ENCODE results near the gene CHCHD6.

CHCHD6 gene

GRCh38 chr3:127003175-127003555 is 299.1 kb downstream of the CHCHD6 start:
- no peak for TF ChIP-seq EZH2 (IDR thresholded peaks at IDR 0.05)
- no peak for TF ChIP-seq POLR2AphosphoS5 (IDR thresholded peaks at IDR 0.05; ENCODE audit: borderline replicate concordance, low read depth, low read length)
- TF ChIP-seq FOXP2 (optimal IDR thresholded peaks at IDR 0.05; ENCODE audit: control extremely low read depth, extremely low read length, insufficient read depth), result no peak
- no peak overlapping the region for H3K9ac ChIP-seq (ENCODE audit: insufficient read length)
- DNase-seq (ENCODE audit: low read depth, low spot score), result no peak
- no peak overlapping the region for H3K27ac ChIP-seq
- H3K9me3 ChIP-seq (ENCODE audit: low read depth, low read length), result no peaks in the 10 kb centered on the region
- H3K4me3 ChIP-seq, result no peak overlapping the region
- peaks cover 6% of the 10 kb centered on the region; the same call in 1 of the 2 replicates for H3K36me3 ChIP-seq (ENCODE audit: insufficient read depth, low read length)

- TF ChIP-seq FOXP2 (optimal IDR thresholded peaks at IDR 0.05; ENCODE audit: control extremely low read depth, extremely low read length, insufficient read depth) (no peak), EZH2 (IDR thresholded peaks at IDR 0.05) (no peak), POLR2AphosphoS5 (IDR thresholded peaks at IDR 0.05; ENCODE audit: borderline replicate concordance, low read depth, low read length) (no peak)
- Histone ChIP-seq H3K9ac (ENCODE audit: insufficient read length) (no peak overlapping the region), H3K27ac (no peak overlapping the region), H3K36me3 (ENCODE audit: insufficient read depth, low read length) (peaks cover 6% of the 10 kb centered on the region; the same call in 1 of the 2 replicates), H3K4me3 (no peak overlapping the region), H3K9me3 (ENCODE audit: low read depth, low read length) (no peaks in the 10 kb centered on the region)
- no peak for DNase-seq (ENCODE audit: low read depth, low spot score)
These were observed 299.7 kb downstream of the CHCHD6 start for GRCh38 chr3:127003601-127004280.

- no peak for TF ChIP-seq FOXP2 (optimal IDR thresholded peaks at IDR 0.05; ENCODE audit: control extremely low read depth, extremely low read length, insufficient read depth)
- Histone ChIP-seq H3K9me3 (ENCODE audit: low read depth, low read length) (no peaks in the 10 kb centered on the region), H3K9ac (ENCODE audit: insufficient read length) (no peak overlapping the region), H3K27ac (no peak overlapping the region), H3K36me3 (ENCODE audit: insufficient read depth, low read length) (peaks cover 6% of the 10 kb centered on the region; the same call in 1 of the 2 replicates), H3K4me3 (no peak overlapping the region)
- no peak for DNase-seq (ENCODE audit: low read depth, low spot score)
These were observed 300.8 kb downstream of the CHCHD6 start for GRCh38 chr3:127004641-127005397.

DNA sequence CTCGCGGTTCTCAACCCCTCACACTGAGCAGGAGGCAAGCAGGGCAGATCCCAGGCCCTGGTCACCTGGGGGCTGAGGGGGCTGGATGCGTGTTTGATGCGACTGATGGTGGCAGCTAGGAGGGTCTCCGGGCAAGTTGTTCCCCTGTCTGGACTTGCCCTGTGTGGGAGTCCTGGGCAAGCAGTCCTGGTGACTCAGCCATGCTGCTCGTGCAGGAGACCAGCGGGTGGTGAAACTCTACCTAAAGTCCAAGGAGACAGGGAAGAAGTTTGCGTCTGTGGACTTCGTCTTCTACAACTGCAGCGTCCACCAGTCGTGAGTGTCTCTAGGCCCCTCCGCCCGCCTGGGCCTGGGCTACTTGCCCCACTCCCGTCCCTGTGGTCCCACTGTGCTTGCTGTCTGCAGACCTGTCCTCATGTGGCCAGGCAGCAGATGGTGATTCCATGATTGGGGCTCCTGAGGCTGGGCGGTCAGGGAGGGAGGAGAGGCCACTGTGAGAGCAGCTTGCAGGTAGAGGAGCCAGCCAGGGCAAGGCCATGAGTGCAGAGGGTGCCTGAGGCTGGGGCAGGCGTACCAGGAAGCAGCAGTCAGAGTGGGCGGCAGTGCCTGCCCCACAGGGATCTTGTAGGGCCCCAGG is 301.9 kb downstream of the CHCHD6 start:
- H3K4me3 ChIP-seq, result no peak overlapping the region
- no peak for DNase-seq (ENCODE audit: low read depth, low spot score)
- TF ChIP-seq FOXP2 (optimal IDR thresholded peaks at IDR 0.05; ENCODE audit: control extremely low read depth, extremely low read length, insufficient read depth) (no peak), POLR2AphosphoS5 (IDR thresholded peaks at IDR 0.05; ENCODE audit: borderline replicate concordance, low read depth, low read length) (no peak), EZH2 (IDR thresholded peaks at IDR 0.05) (no peak)
- H3K36me3 ChIP-seq (ENCODE audit: insufficient read depth, low read length), result peaks cover 6% of the 10 kb centered on the region; the same call in 1 of the 2 replicates
- no peaks in the 10 kb centered on the region for H3K9me3 ChIP-seq (ENCODE audit: low read depth, low read length)
- H3K9ac ChIP-seq (ENCODE audit: insufficient read length), result no peak overlapping the region
- H3K27ac ChIP-seq, result no peak overlapping the region

DNA sequence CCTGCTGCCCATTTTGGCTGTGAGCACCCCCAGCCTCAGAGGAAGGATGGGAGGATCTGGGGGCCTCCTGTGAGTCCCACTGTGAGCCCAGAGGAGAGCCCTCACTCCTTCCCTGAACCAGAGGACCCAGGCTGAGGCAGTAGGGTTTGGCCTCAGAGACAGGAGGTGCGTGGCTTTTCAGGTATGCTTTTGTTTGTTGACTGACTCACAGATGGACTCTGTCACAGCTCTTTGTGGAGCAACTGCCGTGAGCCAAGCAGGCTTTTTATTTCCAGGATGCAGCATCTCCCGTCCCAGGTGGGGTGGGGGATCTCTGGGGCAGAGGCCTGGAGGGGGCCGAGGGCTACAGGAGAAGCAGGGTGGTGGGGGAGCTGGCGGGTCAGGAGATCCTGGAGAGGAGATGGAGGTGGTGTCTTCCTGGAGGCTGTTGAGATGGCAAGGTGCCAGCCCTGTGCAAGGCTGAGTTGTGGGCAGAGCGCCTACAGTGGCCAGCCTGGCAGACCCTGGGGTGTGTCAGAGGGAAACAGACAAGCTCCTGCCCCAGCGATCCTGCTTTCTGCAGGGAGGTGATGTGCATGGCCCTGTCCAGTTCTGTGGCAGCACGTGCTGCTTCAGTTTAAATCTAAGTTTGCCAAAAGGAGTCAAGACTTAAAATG is 302.9 kb downstream of the CHCHD6 start:
- Histone ChIP-seq H3K36me3 (ENCODE audit: insufficient read depth, low read length) (peaks cover 8% of the 10 kb centered on the region; the same call in 1 of the 2 replicates), H3K4me3 (no peak overlapping the region), H3K27ac (no peak overlapping the region), H3K9ac (ENCODE audit: insufficient read length) (no peak overlapping the region), H3K9me3 (ENCODE audit: low read depth, low read length) (no peaks in the 10 kb centered on the region)
- DNase-seq (ENCODE audit: low read depth, low spot score), result no peak
- TF ChIP-seq EZH2 (IDR thresholded peaks at IDR 0.05) (no peak), FOXP2 (optimal IDR thresholded peaks at IDR 0.05; ENCODE audit: control extremely low read depth, extremely low read length, insufficient read depth) (no peak), POLR2AphosphoS5 (IDR thresholded peaks at IDR 0.05; ENCODE audit: borderline replicate concordance, low read depth, low read length) (no peak)

GRCh38 chr3:127008236-127008635 is 304.2 kb downstream of the CHCHD6 start:
- H3K36me3 ChIP-seq (ENCODE audit: insufficient read depth, low read length), result peaks cover 15% of the 10 kb centered on the region; the same call in 1 of the 2 replicates
- H3K27ac ChIP-seq, result no peak overlapping the region
- no peak for TF ChIP-seq POLR2AphosphoS5 (IDR thresholded peaks at IDR 0.05; ENCODE audit: borderline replicate concordance, low read depth, low read length)
- TF ChIP-seq FOXP2 (optimal IDR thresholded peaks at IDR 0.05; ENCODE audit: control extremely low read depth, extremely low read length, insufficient read depth), result no peak
- TF ChIP-seq EZH2 (IDR thresholded peaks at IDR 0.05), result no peak
- H3K4me3 ChIP-seq, result no peak overlapping the region
- DNase-seq (ENCODE audit: low read depth, low spot score), result no peak
- H3K9ac ChIP-seq (ENCODE audit: insufficient read length), result no peak overlapping the region
- H3K9me3 ChIP-seq (ENCODE audit: low read depth, low read length), result no peaks in the 10 kb centered on the region

DNA sequence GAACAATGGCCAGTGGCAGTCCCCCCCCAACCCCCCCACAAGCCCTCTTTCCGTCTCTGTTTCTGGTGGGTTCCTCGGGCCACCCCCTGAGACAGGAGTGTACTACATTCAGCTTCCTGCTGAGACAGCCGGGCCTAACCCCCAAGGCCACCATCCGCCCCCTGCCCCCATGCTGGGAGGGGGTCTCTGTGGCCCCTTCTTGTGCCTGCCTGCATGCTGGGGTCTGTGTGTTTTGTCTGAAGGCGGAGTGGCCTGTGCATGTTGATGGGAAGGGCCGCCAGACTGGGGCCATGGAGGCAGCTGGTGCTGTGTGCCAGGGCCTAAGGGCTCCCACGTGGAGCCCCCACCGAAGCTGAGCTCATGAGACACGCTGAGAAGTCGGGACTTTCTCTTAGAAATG is 305.5 kb downstream of the CHCHD6 start:
- no peak for DNase-seq (ENCODE audit: low read depth, low spot score)
- Histone ChIP-seq H3K9me3 (ENCODE audit: low read depth, low read length) (no peaks in the 10 kb centered on the region), H3K4me3 (no peak overlapping the region), H3K27ac (peak overlapping the region; percentile 26; the same call in 1 of the 2 replicates), H3K9ac (ENCODE audit: insufficient read length) (no peak overlapping the region), H3K36me3 (ENCODE audit: insufficient read depth, low read length) (peaks cover 18% of the 10 kb centered on the region; the same call in 1 of the 2 replicates)
- TF ChIP-seq POLR2AphosphoS5 (IDR thresholded peaks at IDR 0.05; ENCODE audit: borderline replicate concordance, low read depth, low read length) (no peak), EZH2 (IDR thresholded peaks at IDR 0.05) (no peak), FOXP2 (optimal IDR thresholded peaks at IDR 0.05; ENCODE audit: control extremely low read depth, extremely low read length, insufficient read depth) (no peak)

All from SK-N-MC (cell line).